Keratinocyte (primary cell): ENCODE measurements around the gene TEX36.

Experiments used
- EZH2 ChIP-seq: IDR thresholded peaks from one replicate; pipeline ENCODE4 v1.6.1; 2012; ENCODE audit warnings: inconsistent platforms, mild to moderate bottlenecking, low read length, moderate library complexity
- TF ChIP-seq, protein P1 (sequence below), 3 experiments: IDR thresholded peaks in 1 of 3; conservative IDR thresholded peaks in 1 of 3; optimal IDR thresholded peaks in 1 of 3; 2 replicates in 2 of 3; 3 replicates in 1 of 3; pipeline versions ENCODE3 to v1.5.1; 2011; ENCODE audit warnings: low read length in 3 of 3, mild to moderate bottlenecking in 3 of 3, moderate library complexity in 2 of 3, control low read depth in 1 of 3, inconsistent platforms in 1 of 3; ENCODE audit not compliant: insufficient read depth in 2 of 3; ENCODE audit errors: extremely low read depth in 1 of 3

- TF ChIP-seq, protein P1, sequence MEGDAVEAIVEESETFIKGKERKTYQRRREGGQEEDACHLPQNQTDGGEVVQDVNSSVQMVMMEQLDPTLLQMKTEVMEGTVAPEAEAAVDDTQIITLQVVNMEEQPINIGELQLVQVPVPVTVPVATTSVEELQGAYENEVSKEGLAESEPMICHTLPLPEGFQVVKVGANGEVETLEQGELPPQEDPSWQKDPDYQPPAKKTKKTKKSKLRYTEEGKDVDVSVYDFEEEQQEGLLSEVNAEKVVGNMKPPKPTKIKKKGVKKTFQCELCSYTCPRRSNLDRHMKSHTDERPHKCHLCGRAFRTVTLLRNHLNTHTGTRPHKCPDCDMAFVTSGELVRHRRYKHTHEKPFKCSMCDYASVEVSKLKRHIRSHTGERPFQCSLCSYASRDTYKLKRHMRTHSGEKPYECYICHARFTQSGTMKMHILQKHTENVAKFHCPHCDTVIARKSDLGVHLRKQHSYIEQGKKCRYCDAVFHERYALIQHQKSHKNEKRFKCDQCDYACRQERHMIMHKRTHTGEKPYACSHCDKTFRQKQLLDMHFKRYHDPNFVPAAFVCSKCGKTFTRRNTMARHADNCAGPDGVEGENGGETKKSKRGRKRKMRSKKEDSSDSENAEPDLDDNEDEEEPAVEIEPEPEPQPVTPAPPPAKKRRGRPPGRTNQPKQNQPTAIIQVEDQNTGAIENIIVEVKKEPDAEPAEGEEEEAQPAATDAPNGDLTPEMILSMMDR (optimal IDR thresholded peaks at IDR 0.05 in 1 of 3, IDR thresholded peaks at IDR 0.05 in 1 of 3, conservative IDR thresholded peaks at IDR 0.05 in 1 of 3; ENCODE audit: extremely low read depth in 1 of 3, insufficient read depth in 2 of 3, low read length in 3 of 3), result no peak
- TF ChIP-seq EZH2, result no peak
These were observed 23.9 kb downstream of the TEX36 start for GRCh38 chr10:125659071-125659470.
